ENCODE results near the gene TLK2.
"Not testable (repeated sequence)": the region's sequence is repeated elsewhere in the genome, so short reads cannot be mapped to it uniquely, and the experiment has no call there.

The TLK2 gene

DNA sequence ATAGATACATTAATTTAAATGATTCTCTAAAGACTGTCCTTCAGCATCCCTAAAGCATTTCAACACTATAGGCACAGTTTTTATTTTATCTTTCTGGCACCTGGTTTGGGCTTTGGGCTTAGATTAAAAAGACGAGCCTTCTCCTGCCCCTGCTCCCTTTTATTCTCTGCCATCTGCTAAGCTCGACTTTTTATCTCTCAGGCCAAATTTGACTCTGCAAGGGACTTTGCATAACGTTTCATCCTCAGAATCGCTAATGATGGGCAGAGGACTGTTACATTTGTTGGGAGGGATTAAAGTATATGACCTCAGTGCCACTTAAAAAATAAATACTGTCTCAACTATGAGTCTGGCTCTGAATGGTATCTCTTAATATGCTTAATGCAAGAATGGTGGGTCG lies 25.6 kb upstream of the TLK2 start:
- H3K9ac ChIP-seq (ENCODE audit: low read length), result not testable (repeated sequence)
- DNase-seq, result peak; percentile 7
- peak overlapping the region; percentile 93; the same call in 1 of the 2 replicates for H3K27ac ChIP-seq (ENCODE audit: low read length)

DNA sequence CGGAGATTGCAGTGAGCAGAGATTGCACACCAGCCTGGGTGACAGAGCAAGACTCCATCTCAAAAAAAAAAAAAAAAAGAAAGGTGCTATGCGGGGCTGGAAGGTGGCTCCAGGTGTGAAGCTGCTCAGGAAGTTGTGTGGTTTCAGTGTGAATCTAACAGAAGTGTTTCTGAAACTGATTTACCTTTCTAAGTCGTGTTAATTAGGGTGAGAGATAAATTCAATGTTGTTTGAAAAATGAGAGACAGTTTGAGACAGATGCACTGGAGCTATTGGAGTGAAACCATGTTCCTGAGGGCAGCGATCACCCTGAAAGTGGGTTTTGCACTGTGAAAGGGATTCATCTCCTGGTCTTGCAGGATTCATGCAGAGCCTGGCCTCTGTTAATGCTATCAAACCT lies 25.0 kb upstream of the TLK2 start:
- H3K4me3 ChIP-seq (ENCODE audit: low read length), result peak overlapping the region; percentile 21

More for the DNA sequence above, 25.6 kb upstream of the TLK2 start:
- not testable (repeated sequence) for H3K9me3 ChIP-seq (replicated peaks; ENCODE audit: insufficient read depth, low read length); H3K79me2 ChIP-seq (ENCODE audit: low read length); H3K4me3 ChIP-seq (ENCODE audit: low read length); H3K9me2 ChIP-seq (replicated peaks; ENCODE audit: insufficient read depth, low read length); H3K36me3 ChIP-seq (replicated peaks; ENCODE audit: insufficient read depth, low read length); H4K20me1 ChIP-seq (ENCODE audit: insufficient read depth, low read length); H2AFZ ChIP-seq (ENCODE audit: low read length); H3K27me3 ChIP-seq (replicated peaks; ENCODE audit: insufficient read depth, low read length)
- Histone ChIP-seq H3K4me2 (ENCODE audit: low read depth, low read length) (peak overlapping the region; percentile 10; the same call in 1 of the 2 replicates), H3F3A (ENCODE audit: insufficient read depth, low read length) (peaks cover 13% of the 10 kb centered on the region), H3K4me1 (ENCODE audit: low read length) (peaks cover 18% of the 10 kb centered on the region; the same call in 1 of the 2 replicates)

DNA sequence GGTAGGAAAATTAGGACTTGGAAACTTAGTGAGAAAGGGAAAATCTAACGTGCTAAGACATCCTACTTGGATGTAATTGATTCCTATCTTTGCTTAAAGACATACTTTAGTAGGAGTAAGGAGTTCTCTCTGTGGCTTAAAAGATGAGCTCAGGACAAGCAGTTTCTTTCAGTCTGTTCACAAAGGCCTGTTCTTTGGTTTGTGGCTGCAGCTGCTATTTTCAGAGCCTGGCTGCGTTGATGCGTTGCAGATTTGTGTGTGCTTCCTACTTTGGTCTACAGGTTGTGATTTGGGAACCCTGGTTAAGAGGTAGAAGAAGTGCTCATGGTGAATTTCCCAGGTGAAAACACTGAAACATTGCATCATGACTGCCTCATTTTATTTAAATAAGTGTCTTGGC lies 24.5 kb upstream of the TLK2 start:
- H3K36me3 ChIP-seq (replicated peaks; ENCODE audit: insufficient read depth, low read length); H3K9me3 ChIP-seq (replicated peaks; ENCODE audit: insufficient read depth, low read length); H3K9me2 ChIP-seq (replicated peaks; ENCODE audit: insufficient read depth, low read length); H3K27me3 ChIP-seq (replicated peaks; ENCODE audit: insufficient read depth, low read length); H2AFZ ChIP-seq (ENCODE audit: low read length); H4K20me1 ChIP-seq (ENCODE audit: insufficient read depth, low read length); H3K79me2 ChIP-seq (ENCODE audit: low read length): not testable (repeated sequence)
- DNase-seq, result peak; percentile 80
- H3K9ac ChIP-seq (ENCODE audit: low read length), result peak overlapping the region; percentile 54; the same call in 1 of the 2 replicates
- H3K4me1 ChIP-seq (ENCODE audit: low read length), result peaks cover 18% of the 10 kb centered on the region; the same call in 1 of the 2 replicates
- H3K4me2 ChIP-seq (ENCODE audit: low read depth, low read length), result peak overlapping the region; percentile 66; the same call in 1 of the 2 replicates
- peaks cover 13% of the 10 kb centered on the region for H3F3A ChIP-seq (ENCODE audit: insufficient read depth, low read length)
- H3K4me3 ChIP-seq (ENCODE audit: low read length), result peak overlapping the region; percentile 21
- H3K27ac ChIP-seq (ENCODE audit: low read length), result peak overlapping the region; percentile 93

More for the DNA sequence above, 25.0 kb upstream of the TLK2 start:
- not testable (repeated sequence) for H4K20me1 ChIP-seq (ENCODE audit: insufficient read depth, low read length); H3K79me2 ChIP-seq (ENCODE audit: low read length); H2AFZ ChIP-seq (ENCODE audit: low read length); H3K36me3 ChIP-seq (replicated peaks; ENCODE audit: insufficient read depth, low read length); H3K9me2 ChIP-seq (replicated peaks; ENCODE audit: insufficient read depth, low read length); H3K27me3 ChIP-seq (replicated peaks; ENCODE audit: insufficient read depth, low read length); H3K9me3 ChIP-seq (replicated peaks; ENCODE audit: insufficient read depth, low read length)
- Histone ChIP-seq H3F3A (ENCODE audit: insufficient read depth, low read length) (peaks cover 13% of the 10 kb centered on the region), H3K27ac (ENCODE audit: low read length) (peak overlapping the region; percentile 93), H3K4me1 (ENCODE audit: low read length) (peaks cover 18% of the 10 kb centered on the region; the same call in 1 of the 2 replicates), H3K4me2 (ENCODE audit: low read depth, low read length) (peak overlapping the region; percentile 66; the same call in 1 of the 2 replicates), H3K9ac (ENCODE audit: low read length) (peak overlapping the region; percentile 54; the same call in 1 of the 2 replicates)
- DNase-seq, result peak; percentile 88

GRCh38 chr17:62456016-62456415 lies 22.6 kb upstream of the TLK2 start:
- Histone ChIP-seq H3K27ac (ENCODE audit: low read length) (no peak overlapping the region), H3K4me1 (ENCODE audit: low read length) (peaks cover 18% of the 10 kb centered on the region; the same call in 1 of the 2 replicates), H3K4me3 (ENCODE audit: low read length) (no peak overlapping the region), H4K20me1 (ENCODE audit: insufficient read depth, low read length) (no peaks in the 10 kb centered on the region), H3K79me2 (ENCODE audit: low read length) (no peaks in the 10 kb centered on the region), H2AFZ (ENCODE audit: low read length) (no peak overlapping the region), H3K9me2 (replicated peaks; ENCODE audit: insufficient read depth, low read length) (no peaks in the 10 kb centered on the region), H3F3A (ENCODE audit: insufficient read depth, low read length) (peaks cover 13% of the 10 kb centered on the region), H3K36me3 (replicated peaks; ENCODE audit: insufficient read depth, low read length) (no peaks in the 10 kb centered on the region), H3K4me2 (ENCODE audit: low read depth, low read length) (no peak overlapping the region), H3K9me3 (replicated peaks; ENCODE audit: insufficient read depth, low read length) (no peaks in the 10 kb centered on the region), H3K27me3 (replicated peaks; ENCODE audit: insufficient read depth, low read length) (no peaks in the 10 kb centered on the region), H3K9ac (ENCODE audit: low read length) (no peak overlapping the region)
- TF ChIP-seq, protein P1, sequence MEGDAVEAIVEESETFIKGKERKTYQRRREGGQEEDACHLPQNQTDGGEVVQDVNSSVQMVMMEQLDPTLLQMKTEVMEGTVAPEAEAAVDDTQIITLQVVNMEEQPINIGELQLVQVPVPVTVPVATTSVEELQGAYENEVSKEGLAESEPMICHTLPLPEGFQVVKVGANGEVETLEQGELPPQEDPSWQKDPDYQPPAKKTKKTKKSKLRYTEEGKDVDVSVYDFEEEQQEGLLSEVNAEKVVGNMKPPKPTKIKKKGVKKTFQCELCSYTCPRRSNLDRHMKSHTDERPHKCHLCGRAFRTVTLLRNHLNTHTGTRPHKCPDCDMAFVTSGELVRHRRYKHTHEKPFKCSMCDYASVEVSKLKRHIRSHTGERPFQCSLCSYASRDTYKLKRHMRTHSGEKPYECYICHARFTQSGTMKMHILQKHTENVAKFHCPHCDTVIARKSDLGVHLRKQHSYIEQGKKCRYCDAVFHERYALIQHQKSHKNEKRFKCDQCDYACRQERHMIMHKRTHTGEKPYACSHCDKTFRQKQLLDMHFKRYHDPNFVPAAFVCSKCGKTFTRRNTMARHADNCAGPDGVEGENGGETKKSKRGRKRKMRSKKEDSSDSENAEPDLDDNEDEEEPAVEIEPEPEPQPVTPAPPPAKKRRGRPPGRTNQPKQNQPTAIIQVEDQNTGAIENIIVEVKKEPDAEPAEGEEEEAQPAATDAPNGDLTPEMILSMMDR (IDR thresholded peaks at IDR 0.05; ENCODE audit: low read length), result no peak
- TF ChIP-seq EZH2phosphoT487 (IDR thresholded peaks at IDR 0.05; ENCODE audit: low read length) (no peak), EZH2 (optimal IDR thresholded peaks at IDR 0.05; ENCODE audit: low read depth, low read length) (no peak)
- no peak for DNase-seq

DNA sequence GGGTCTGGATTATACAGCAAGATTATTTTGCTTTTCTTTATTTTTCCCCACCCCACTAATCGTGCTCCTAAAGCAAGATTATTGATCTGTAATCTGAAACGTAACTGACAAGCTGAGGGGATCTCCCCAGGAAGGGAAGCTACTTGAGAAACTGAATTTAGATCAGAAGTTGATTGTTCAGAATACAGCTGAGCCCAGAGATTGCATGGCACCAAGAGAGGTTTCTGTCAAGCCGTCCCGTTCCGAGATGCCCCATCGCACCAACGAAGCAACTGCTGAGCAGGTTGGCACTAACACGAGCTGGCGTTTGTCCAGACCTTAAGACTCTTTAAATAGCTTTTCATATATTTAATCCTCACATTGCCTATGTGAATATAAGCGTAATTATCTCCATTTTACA lies 20.1 kb upstream of the TLK2 start:
- H3K36me3 ChIP-seq (replicated peaks; ENCODE audit: insufficient read depth, low read length); H3K4me2 ChIP-seq (ENCODE audit: low read depth, low read length); H3K9ac ChIP-seq (ENCODE audit: low read length); DNase-seq; H3F3A ChIP-seq (ENCODE audit: insufficient read depth, low read length); H3K9me3 ChIP-seq (replicated peaks; ENCODE audit: insufficient read depth, low read length); H4K20me1 ChIP-seq (ENCODE audit: insufficient read depth, low read length); H3K27ac ChIP-seq (ENCODE audit: low read length); H3K9me2 ChIP-seq (replicated peaks; ENCODE audit: insufficient read depth, low read length); H3K79me2 ChIP-seq (ENCODE audit: low read length); H2AFZ ChIP-seq (ENCODE audit: low read length); H3K4me3 ChIP-seq (ENCODE audit: low read length); H3K27me3 ChIP-seq (replicated peaks; ENCODE audit: insufficient read depth, low read length): not testable (repeated sequence)
- peaks cover 12% of the 10 kb centered on the region; the same call in 1 of the 2 replicates for H3K4me1 ChIP-seq (ENCODE audit: low read length)

- not testable (repeated sequence) for H3K4me2 ChIP-seq (ENCODE audit: low read depth, low read length); H3K4me1 ChIP-seq (ENCODE audit: low read length); H3K79me2 ChIP-seq (ENCODE audit: low read length); DNase-seq; H3K36me3 ChIP-seq (replicated peaks; ENCODE audit: insufficient read depth, low read length); H3K27me3 ChIP-seq (replicated peaks; ENCODE audit: insufficient read depth, low read length); H3K9me3 ChIP-seq (replicated peaks; ENCODE audit: insufficient read depth, low read length); H3F3A ChIP-seq (ENCODE audit: insufficient read depth, low read length); H2AFZ ChIP-seq (ENCODE audit: low read length); H4K20me1 ChIP-seq (ENCODE audit: insufficient read depth, low read length); H3K27ac ChIP-seq (ENCODE audit: low read length); H3K9ac ChIP-seq (ENCODE audit: low read length); H3K4me3 ChIP-seq (ENCODE audit: low read length); H3K9me2 ChIP-seq (replicated peaks; ENCODE audit: insufficient read depth, low read length)
These were observed 14.2 kb upstream of the TLK2 start for GRCh38 chr17:62464422-62464821.

DNA sequence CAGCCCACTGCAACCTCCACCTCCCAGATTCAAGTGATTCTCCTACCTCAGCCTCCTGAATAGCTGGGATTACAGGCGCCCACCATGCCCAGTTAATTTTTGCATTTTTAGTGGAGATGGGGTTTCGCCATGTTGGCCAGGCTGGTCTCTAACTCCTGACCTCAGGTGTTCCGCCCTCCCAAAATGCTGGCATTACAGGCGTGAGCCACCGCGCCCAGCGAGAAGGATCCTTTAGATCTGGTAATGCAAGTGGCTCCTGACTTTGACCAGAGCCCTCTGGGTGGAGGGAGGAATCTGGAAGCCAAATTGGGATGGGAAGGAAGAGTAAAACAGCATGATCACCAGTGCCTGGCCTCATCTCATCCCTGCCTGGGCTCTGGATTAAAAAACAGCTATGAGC lies 13.4 kb upstream of the TLK2 start:
- H3K4me1 ChIP-seq (ENCODE audit: low read length); H3K4me3 ChIP-seq (ENCODE audit: low read length); H3K27ac ChIP-seq (ENCODE audit: low read length); H3K9me2 ChIP-seq (replicated peaks; ENCODE audit: insufficient read depth, low read length); H3F3A ChIP-seq (ENCODE audit: insufficient read depth, low read length); H2AFZ ChIP-seq (ENCODE audit: low read length); H3K27me3 ChIP-seq (replicated peaks; ENCODE audit: insufficient read depth, low read length); H3K9ac ChIP-seq (ENCODE audit: low read length); H3K4me2 ChIP-seq (ENCODE audit: low read depth, low read length); H3K36me3 ChIP-seq (replicated peaks; ENCODE audit: insufficient read depth, low read length); H4K20me1 ChIP-seq (ENCODE audit: insufficient read depth, low read length); H3K79me2 ChIP-seq (ENCODE audit: low read length); DNase-seq; H3K9me3 ChIP-seq (replicated peaks; ENCODE audit: insufficient read depth, low read length): not testable (repeated sequence)
